HEK293 (cell line): Measurements from ENCODE around the gene PAPOLB.

Source experiments
- CTCF ChIP-seq: fragments of 450-650 bp; formaldehyde crosslinking; IDR thresholded peaks from 2 replicates; pipeline ENCODE4 v1.5.1; 2016; ENCODE audit warnings: missing biosample characterization, missing genetic modification characterization
- RBAK ChIP-seq: fragments of 450-650 bp; formaldehyde crosslinking; IDR thresholded peaks from 2 replicates; pipeline ENCODE4 v1.5.1; 2016; ENCODE audit warnings: missing biosample characterization, missing genetic modification characterization
- ZNF18 ChIP-seq: fragments of 450-650 bp; formaldehyde crosslinking; IDR thresholded peaks from 2 replicates; pipeline ENCODE4 v1.5.1; 2016; ENCODE audit warnings: missing biosample characterization, missing genetic modification characterization
- ZNF37A ChIP-seq: fragments of 450-650 bp; IDR thresholded peaks from 2 replicates; pipeline ENCODE4 v1.5.1; 2018; ENCODE audit warnings: missing biosample characterization, missing genetic modification characterization
- ZNF561 ChIP-seq: fragments of 450-650 bp; IDR thresholded peaks from 2 replicates; pipeline ENCODE4 v1.5.1; 2018; ENCODE audit warnings: missing biosample characterization, missing genetic modification characterization, borderline replicate concordance
- ZNF701 ChIP-seq: fragments of 450-650 bp; formaldehyde crosslinking; IDR thresholded peaks from 2 replicates; pipeline ENCODE4 v1.5.1; 2016; ENCODE audit warnings: missing biosample characterization, missing genetic modification characterization

DNA sequence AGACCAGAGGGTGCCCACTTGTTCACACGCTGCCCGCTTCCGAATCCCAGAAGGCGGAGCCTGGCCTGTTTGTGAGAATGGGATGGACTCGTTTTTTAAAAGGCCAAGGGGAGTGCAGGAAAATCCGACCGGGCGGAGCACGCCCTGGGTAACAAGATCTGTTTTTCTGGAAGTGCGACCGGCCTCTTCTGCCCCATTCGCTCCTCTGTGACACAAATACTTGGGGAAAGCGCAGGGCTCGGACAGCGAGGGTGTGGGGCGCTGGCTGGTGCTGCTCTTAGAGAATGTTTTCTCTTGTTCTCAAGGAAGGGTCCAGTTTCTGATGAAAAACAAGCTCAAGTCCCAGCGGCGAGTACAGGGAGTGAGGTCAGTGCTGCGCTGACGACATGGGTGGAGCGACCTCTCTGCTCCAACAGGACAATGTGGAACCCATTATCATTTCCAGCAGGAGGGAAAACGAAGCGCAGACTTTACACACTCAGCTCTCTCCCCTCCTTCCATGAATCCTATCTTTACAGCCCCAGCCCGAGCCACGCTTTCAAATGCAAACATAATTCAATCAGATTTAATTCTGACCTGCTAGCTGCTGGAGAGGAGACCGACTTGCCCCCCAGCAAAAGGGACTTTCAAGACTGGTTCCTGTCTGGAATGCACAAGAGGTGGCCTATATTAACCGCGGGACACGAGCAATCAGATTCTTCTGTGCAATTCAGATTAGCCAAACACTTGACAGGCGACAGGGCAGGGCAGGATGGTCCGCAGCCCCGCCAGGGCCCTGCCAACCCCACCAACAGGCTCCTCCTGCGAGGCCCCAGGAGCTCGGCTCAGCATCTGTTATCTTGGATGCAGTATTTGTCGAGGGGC, 20.6 kb upstream of the PAPOLB start:
- TF ChIP-seq ZNF18 (tag by site-specific recombination) (no peak), CTCF (tag by site-specific recombination) (no peak), RBAK (tag by site-specific recombination) (no peak), ZNF561 (tag by site-specific recombination) (no peak), ZNF701 (no peak), ZNF37A (no peak)
